CD4-positive, alpha-beta T cell treated with Interleukin-1 beta for 1 hour (primary cell): ENCODE measurements around the gene IQSEC1.

Experiments used
- DNase-seq, 2 donors: peaks; one replicate each; pipeline ENCODE4 v3.0.0-alpha.2; 2020 to 2022

Gene IQSEC1

GRCh38 chr3:12980596-12981290, 92.5 kb downstream of the IQSEC1 start:
- DNase-seq: no peak

GRCh38 chr3:12979947-12980487, 93.2 kb downstream of the IQSEC1 start:
- DNase-seq: no peak

GRCh38 chr3:12979151-12979946, 93.9 kb downstream of the IQSEC1 start:
- no peak for DNase-seq

GRCh38 chr3:12978682-12979081, 94.5 kb downstream of the IQSEC1 start:
- DNase-seq: no peak

GRCh38 chr3:12977117-12977808, 96.0 kb downstream of the IQSEC1 start:
- no peak for DNase-seq

GRCh38 chr3:12975748-12976522, 97.3 kb downstream of the IQSEC1 start:
- DNase-seq: no peak

- DNase-seq: no peak
These were observed 98.4 kb downstream of the IQSEC1 start for GRCh38 chr3:12974819-12975218.

- no peak for DNase-seq
These were observed 98.9 kb downstream of the IQSEC1 start for GRCh38 chr3:12974334-12974733.

- DNase-seq: no peak
These were observed 99.4 kb downstream of the IQSEC1 start for GRCh38 chr3:12973827-12974226.

- no peak for DNase-seq
These were observed 100.2 kb downstream of the IQSEC1 start for GRCh38 chr3:12972781-12973702.

GRCh38 chr3:12972043-12972442, 101.2 kb downstream of the IQSEC1 start:
- DNase-seq: no peak

- DNase-seq: no peak
These were observed 102.5 kb downstream of the IQSEC1 start for GRCh38 chr3:12970684-12971083.

- DNase-seq: no peak
These were observed 103.7 kb downstream of the IQSEC1 start for GRCh38 chr3:12969486-12969885.

GRCh38 chr3:12968541-12968940, 104.7 kb downstream of the IQSEC1 start:
- DNase-seq: no peak

GRCh38 chr3:12967606-12968351, 105.5 kb downstream of the IQSEC1 start:
- DNase-seq: peak; percentile 91 to 92

GRCh38 chr3:12966847-12967605, 106.2 kb downstream of the IQSEC1 start:
- DNase-seq: no peak

- DNase-seq: no peak
These were observed 107.0 kb downstream of the IQSEC1 start for GRCh38 chr3:12965999-12966846.

- DNase-seq: no peak
These were observed 108.3 kb downstream of the IQSEC1 start for GRCh38 chr3:12964711-12965612.
